NK-92 treated with Interleukin-12 subunit alpha and Interleukin-12 subunit beta, amount 100 ng/mL, for 24 hours (cell line): ENCODE results near the gene PCMTD2.

Experiments
- DNase-seq: peaks from one replicate; lab custom pipeline; 2025; lab: John Stamatoyannopoulos, UW

Gene PCMTD2

DNA sequence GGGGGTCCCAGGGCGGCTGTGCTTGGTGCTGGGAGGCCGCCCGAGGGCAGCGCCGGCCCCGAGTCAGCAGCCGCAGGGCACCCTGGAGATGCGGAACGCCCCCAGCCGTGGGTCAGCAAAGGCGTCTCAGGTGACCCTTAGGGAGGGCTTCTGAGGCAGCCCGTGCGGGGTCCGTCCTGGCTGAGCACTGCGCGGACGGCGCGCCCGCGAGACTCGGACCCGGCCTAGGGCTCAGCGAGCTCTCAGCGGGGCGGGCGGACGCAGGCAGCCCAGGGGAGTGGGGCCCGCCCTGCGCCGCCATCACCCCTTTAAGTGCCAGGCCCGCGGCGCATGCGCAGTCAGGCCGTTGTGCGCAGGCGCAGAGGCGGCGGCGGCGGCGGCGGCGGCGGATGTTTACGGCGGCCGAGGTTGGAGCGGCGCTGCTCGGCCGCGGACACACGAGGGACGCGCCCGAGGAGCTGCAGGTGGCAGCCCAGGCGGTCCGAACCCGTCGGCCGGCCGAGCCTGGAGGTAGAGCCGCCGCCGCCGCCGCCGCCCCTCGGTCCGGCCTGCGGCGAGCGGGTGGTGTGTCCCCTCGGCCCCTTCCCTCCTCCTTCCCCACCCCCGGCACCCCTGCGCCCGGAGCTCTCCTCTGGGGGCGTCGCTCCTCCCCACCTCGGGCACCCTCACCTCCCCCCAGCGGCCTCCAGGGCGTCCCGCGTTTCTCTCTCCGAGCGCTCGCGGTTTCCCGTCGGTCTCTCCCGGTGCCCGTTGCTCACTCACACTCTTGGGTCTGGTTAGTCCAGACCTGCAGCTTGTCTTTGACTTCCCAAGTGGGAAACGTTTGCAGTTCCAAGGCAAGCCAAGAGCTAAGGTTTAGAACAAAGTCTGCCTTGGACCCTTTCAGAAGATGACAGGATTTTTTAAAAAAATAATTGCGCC lies at the start of gene PCMTD2:
Gene PCMTD2, plus strand, starts transcription at position 388 of the 921 bp plus-strand sequence. CDS start 4,218 bp downstream, outside the sequence.
- DNase-seq, result peak; percentile 78

GRCh38 chr20:64206614-64207013 lies 48.9 kb upstream of the PCMTD2 start:
- DNase-seq, result no peak

GRCh38 chr20:64207641-64208590 lies 47.6 kb upstream of the PCMTD2 start:
- no peak for DNase-seq

- no peak for DNase-seq
These were observed 46.4 kb upstream of the PCMTD2 start for GRCh38 chr20:64209148-64209547.

- DNase-seq, result no peak
These were observed 44.7 kb upstream of the PCMTD2 start for GRCh38 chr20:64210656-64211369.

DNA sequence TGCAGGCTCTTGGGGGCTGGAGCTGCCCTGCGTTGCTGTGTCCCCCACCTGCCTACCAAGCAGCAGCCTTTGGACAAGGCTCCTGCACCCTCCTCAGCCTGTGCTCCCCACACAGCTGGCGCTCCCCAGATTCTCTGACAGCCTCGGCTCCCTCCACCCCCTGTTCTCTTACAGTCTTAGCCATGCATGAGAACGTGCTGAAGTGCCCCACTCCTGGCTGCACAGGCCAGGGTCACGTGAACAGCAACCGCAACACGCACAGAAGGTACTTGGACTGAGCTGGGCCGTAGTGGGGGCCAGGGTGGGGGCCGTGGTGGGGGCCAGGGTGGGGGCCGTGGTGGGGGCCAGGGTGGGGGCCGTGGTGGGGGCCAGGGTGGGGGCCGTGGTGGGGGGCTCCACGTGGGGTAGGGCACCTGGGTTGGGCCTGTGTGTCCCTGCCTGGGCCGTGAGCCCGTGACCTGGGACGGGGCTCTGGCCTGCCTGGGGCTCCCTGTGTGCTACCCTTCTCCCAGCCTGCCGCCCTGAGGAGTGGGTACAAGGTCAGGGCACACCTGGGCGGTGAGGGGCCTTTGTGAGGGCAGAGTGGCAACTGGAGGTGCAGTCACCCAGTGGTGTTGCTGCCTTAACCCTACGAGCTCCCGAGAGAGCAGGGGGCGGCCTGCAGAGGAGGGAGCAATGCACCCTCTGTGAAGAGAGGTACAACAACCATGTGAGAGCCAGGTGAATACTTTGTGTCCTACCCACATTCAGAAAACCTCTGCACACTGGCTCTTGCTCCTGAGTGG lies 43.5 kb upstream of the PCMTD2 start:
- DNase-seq, result no peak

DNA sequence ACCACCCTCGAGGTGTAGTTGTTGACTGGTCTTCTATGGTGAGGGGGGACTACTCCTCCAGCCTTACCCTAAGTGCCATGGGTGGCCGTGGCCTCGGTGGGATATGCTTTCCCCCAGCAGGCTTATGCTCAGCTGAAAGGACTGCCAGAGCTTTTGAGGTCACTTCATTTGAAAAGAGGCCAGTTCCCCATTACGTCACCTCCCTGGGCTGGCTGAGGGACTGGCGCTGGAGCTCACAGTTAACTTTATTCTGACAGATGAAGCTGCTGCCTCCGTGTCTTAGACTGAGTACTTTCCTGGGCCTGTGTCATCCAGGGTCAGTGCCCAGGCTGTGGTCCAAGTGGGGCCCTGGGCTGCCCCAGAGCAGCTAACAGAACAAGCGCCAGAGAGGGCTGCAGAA lies 42.8 kb upstream of the PCMTD2 start:
- no peak for DNase-seq

DNA sequence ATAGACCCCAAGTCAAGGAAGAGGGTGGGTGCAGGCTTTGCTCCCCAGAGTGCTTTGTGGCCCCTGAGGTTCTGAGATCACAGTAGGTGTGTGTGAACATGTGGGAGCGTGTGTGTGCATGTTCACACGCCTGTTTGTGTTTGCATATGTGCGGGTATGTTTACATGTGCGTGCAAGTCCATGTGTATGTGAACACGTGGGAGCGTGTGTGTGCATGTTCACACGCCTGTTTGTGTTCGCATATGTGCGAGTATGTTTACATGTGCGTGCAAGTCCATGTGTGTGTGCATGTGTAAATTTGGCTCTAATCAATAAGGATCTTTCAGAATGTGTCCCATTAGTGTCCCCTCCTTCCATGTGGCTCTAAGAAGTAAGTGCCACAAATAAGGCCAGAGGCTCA lies 41.4 kb upstream of the PCMTD2 start:
- DNase-seq, result no peak

DNA sequence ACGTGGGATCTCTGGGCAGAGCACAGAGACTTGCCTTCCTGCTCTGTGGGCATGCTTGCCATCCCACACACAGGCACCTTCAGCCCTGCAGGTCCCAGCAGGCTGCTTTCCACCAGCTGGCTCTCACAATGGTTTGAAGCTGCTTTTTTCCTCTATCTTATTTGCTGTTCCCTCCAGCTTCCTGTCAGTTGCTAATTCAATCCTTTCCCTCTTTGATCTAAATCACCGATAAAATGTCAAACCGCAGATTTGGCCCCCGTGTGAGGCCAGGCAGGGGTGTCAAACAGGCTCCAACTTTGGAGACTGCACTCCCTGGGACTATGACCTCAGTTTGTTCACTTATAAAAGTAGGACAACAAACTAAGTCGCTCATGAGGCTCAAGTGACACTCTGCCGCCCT lies 40.6 kb upstream of the PCMTD2 start:
- DNase-seq, result no peak

DNA sequence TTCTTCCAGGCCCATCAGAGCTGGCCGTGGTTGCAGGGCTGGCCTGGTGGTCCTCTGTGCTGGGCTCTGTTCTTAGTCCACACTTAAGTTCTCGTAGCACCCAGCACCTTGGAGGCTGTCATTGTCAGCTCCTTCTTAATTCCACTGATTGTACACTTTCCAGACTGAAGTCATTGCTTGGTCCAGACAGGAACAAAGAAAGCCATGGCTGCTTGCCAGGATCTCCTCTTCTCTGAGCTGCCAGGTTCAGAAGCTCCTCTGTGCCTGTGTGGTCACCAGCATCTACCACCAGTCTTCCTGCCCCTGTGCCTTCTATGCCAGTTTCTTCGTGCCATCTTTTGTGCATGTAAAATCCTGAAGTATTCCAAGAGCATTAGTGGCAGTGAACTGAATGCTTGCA lies 39.5 kb upstream of the PCMTD2 start:
- DNase-seq, result no peak

GRCh38 chr20:64216910-64217309 lies 38.6 kb upstream of the PCMTD2 start:
- no peak for DNase-seq

- no peak for DNase-seq
These were observed 37.9 kb upstream of the PCMTD2 start for GRCh38 chr20:64217539-64218221.

DNA sequence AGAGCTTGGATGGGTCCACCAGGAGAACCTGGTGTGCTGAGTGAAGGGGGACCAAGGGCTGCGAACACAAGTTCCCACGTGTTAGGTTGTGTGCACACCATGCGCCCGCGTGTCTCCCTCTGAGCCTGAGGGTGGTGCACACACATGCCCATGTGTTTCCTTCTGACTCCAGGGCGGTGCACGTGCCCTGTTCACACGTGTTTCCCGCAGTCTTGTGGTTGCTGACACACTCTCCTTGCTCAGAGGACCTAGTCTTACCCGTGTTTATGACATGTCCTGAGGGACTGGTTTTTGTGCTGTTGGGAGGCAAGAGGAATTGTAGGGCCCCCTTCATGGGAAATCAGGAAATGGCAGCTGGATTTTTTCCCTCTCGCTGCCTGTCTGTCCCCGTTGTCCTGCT lies 36.3 kb upstream of the PCMTD2 start:
- DNase-seq, result no peak

GRCh38 chr20:64219730-64220129 lies 35.8 kb upstream of the PCMTD2 start:
- DNase-seq, result no peak

GRCh38 chr20:64220420-64220819 lies 35.1 kb upstream of the PCMTD2 start:
- DNase-seq, result no peak

- DNase-seq, result no peak
These were observed 34.5 kb upstream of the PCMTD2 start for GRCh38 chr20:64220891-64221527.

GRCh38 chr20:64222291-64222735 lies 33.2 kb upstream of the PCMTD2 start:
- DNase-seq, result no peak

DNA sequence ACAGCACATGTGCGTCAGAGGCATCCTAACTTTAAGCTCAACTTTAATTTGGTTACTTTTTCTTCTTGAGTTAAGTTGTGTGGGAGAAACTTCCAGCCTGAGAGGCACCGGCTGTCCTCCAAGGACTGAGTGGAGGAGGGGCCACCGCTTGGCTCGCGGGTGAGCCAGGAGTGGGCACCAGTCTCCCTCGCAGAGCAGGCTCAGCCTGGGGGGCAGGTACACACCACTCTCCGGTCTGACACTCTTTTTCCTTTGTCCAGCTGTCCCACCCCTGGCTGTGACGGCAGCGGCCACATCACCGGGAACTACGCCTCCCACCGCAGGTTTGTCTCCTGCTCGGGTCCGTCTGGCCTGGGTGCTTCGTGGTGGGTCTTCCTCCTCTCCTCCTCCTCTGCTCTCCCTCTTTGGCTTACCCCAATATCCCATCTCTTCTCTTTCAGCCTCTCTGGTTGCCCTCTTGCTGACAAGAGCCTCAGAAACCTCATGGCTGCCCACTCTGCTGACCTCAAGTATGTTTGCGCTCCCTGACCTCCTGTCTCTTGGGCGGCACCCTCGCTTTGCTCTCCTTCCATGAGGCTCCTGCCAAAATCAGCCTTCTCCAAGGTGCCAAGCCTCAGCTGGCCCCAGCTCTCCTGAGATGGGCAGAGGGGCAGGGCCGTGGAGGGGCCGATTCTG lies 32.6 kb upstream of the PCMTD2 start:
- no peak for DNase-seq

GRCh38 chr20:64223526-64224067 lies 32.0 kb upstream of the PCMTD2 start:
- no peak for DNase-seq
